K562 (cell line): ENCODE measurements around the gene LCNL1. TPM values are rescaled to one million over a fixed set of nuclear protein-coding genes. Genes with fewer than 3 reads are reported as not detected.

ENCODE experiments used
- ATAC-seq: fragments of 200-7000 bp; cut with Tn5 transposase; 3 replicates; pipeline ENCODE4 v1.9.1; 2020; ENCODE audit warnings: moderate library complexity
- BruUV-seq: library from RNA; stranded (reverse); fragments of 400-500 nt; replicated peaks from 2 replicates; lab custom pipeline; 2021; lab: Mats Ljungman, UMichigan
- CTCF ChIA-PET: fragments of 300-600 bp; formaldehyde crosslinking; extraction: SDS; loops from one replicate; lab custom pipeline; 2021; ENCODE audit warnings: low intra/inter-chr PET ratio; lab: Yijun Ruan, JAX
- POLR2A ChIA-PET: fragments of 300-600, 350-650 bp; sonication (Branson Sonifier 250); formaldehyde crosslinking; extraction: SDS; loops from one replicate; lab custom pipeline; 2021; ENCODE audit warnings: antibody characterized with exemption, inconsistent platforms; lab: Yijun Ruan, JAX
- DNase-seq, 4 experiments: peaks; one replicate each; pipeline versions ENCODE4 v3.0.0 to v3.0.0-alpha.2; 2011 to 2018; ENCODE audit warnings: low spot score in 3 of 4, mixed read lengths in 3 of 4; ENCODE audit errors: extremely low read depth in 1 of 4
- FAIRE-seq: peaks from 2 replicates; lab custom pipeline; 2011; peaks lifted over from hg19 to GRCh38; lab: Jason Lieb, UNC
- H2AFZ ChIP-seq: 2 replicates; pipeline ENCODE4 v1.6.0; 2011; ENCODE audit warnings: low read depth, low read length, control low read depth, inconsistent platforms
- H3K27ac ChIP-seq: fragments of 200-600 bp; 3 replicates; pipeline ENCODE4 v1.8.0; 2011; ENCODE audit warnings: low read depth, mild to moderate bottlenecking, control low read depth, inconsistent platforms, low read length, moderate library complexity, mixed read lengths; ENCODE audit errors: extremely low read depth
- H3K27me3 ChIP-seq, 2 experiments: fragments of 300-600 bp in 1 of 2; 2 replicates in 1 of 2; 3 replicates in 1 of 2; pipeline versions ENCODE4 v1.6.0 to v1.8.0; 2011; ENCODE audit warnings: inconsistent platforms in 2 of 2, low read length in 2 of 2, mild to moderate bottlenecking in 1 of 2, mixed read lengths in 1 of 2, moderate library complexity in 1 of 2; ENCODE audit not compliant: control insufficient read depth in 2 of 2, insufficient read depth in 2 of 2
- H3K36me3 ChIP-seq: fragments of 300-600 bp; 3 replicates; pipeline ENCODE4 v1.8.0; 2011; ENCODE audit warnings: mild to moderate bottlenecking, low read length, inconsistent platforms; ENCODE audit not compliant: control insufficient read depth, insufficient read depth
- H3K4me1 ChIP-seq, 2 experiments: fragments of 200-600 bp in 1 of 2; replicated peaks in 1 of 2; 2 replicates in 1 of 2; 3 replicates in 1 of 2; pipeline versions ENCODE4 v1.5.1 to v1.8.0; 2011; ENCODE audit warnings: inconsistent platforms in 2 of 2, low read length in 2 of 2, mild to moderate bottlenecking in 1 of 2, mixed read lengths in 1 of 2, moderate library complexity in 1 of 2; ENCODE audit not compliant: control insufficient read depth in 2 of 2, insufficient read depth in 2 of 2
- H3K4me2 ChIP-seq: 2 replicates; pipeline ENCODE4 v1.6.1; 2011; ENCODE audit warnings: low read length, control low read depth, inconsistent platforms, mixed read lengths; ENCODE audit not compliant: insufficient read depth
- H3K4me3 ChIP-seq: fragments of 200-600 bp; sonication (generic), shearing (Covaris generic); 2 replicates; pipeline ENCODE4 v1.5.1; 2016; ENCODE audit warnings: control low read depth, inconsistent platforms
- H3K79me2 ChIP-seq: fragments of 200-600 bp; 3 replicates; pipeline ENCODE4 v1.8.0; 2011; ENCODE audit warnings: low read length, inconsistent platforms; ENCODE audit not compliant: control insufficient read depth, insufficient read depth
- H3K9ac ChIP-seq, 2 experiments: 2 replicates each; pipeline versions ENCODE4 v1.6.0 to v1.6.1; 2011; ENCODE audit warnings: low read depth in 2 of 2, low read length in 2 of 2, control low read depth in 1 of 2, inconsistent platforms in 1 of 2, mild to moderate bottlenecking in 1 of 2, mixed read lengths in 1 of 2; ENCODE audit not compliant: insufficient read depth in 1 of 2
- H3K9me1 ChIP-seq: one replicate; pipeline ENCODE4 v1.6.0; 2011; ENCODE audit warnings: inconsistent platforms, mild to moderate bottlenecking, low read length, moderate library complexity; ENCODE audit not compliant: control insufficient read depth, insufficient read depth
- H3K9me3 ChIP-seq: replicated peaks from 2 replicates; pipeline ENCODE4 v1.5.1; 2011; ENCODE audit warnings: low read depth, low read length, inconsistent platforms; ENCODE audit not compliant: control insufficient read depth, insufficient read depth
- H4K20me1 ChIP-seq: replicated peaks from 2 replicates; pipeline ENCODE4 v1.6.1; 2011; ENCODE audit warnings: low read length, inconsistent platforms, mixed read lengths; ENCODE audit not compliant: control insufficient read depth, insufficient read depth
- ATF1 ChIP-seq, 2 experiments: fragments of 450-650 bp in 1 of 2; IDR thresholded peaks; 2 replicates each; pipeline ENCODE4 v1.6.1; 2016; ENCODE audit warnings: missing compliant biosample characterization in 1 of 2, missing genetic modification characterization in 1 of 2
- ESRRB ChIP-seq: fragments of 250-450 bp; sonication (Bioruptor Pico); IDR thresholded peaks from 2 replicates; pipeline ENCODE4 v1.5.0; 2020; ENCODE audit warnings: mild to moderate bottlenecking, moderate library complexity, borderline replicate concordance
- GABPA ChIP-seq: fragments of 200-800 bp; sonication (Bioruptor generic); conservative IDR thresholded peaks from 2 replicates; pipeline ENCODE4 v1.6.1; 2016; ENCODE audit warnings: low read depth, missing genetic modification characterization, missing compliant biosample characterization
- ID3 ChIP-seq, 2 experiments: fragments of 250-450 bp in 1 of 2; fragments of 450-650 bp in 1 of 2; sonication (Bioruptor Pico) in 1 of 2; IDR thresholded peaks; 2 replicates each; pipeline versions ENCODE4 v1.6.1 to v1.8.0; 2016 to 2021; ENCODE audit warnings: mild to moderate bottlenecking in 2 of 2, moderate library complexity in 2 of 2, missing compliant biosample characterization in 1 of 2, missing genetic modification characterization in 1 of 2
- KDM1A ChIP-seq, 2 experiments: fragments of 450-650 bp; IDR thresholded peaks; 2 replicates each; pipeline ENCODE4 v1.6.1; 2016; ENCODE audit warnings: mild to moderate bottlenecking in 2 of 2
- PURB ChIP-seq: sonication (generic); formaldehyde crosslinking; IDR thresholded peaks from 2 replicates; pipeline ENCODE4 v1.9.0; 2021; ENCODE audit warnings: low read depth, mild to moderate bottlenecking, missing genetic modification reagents
- SREBF1 ChIP-seq: fragments of 150-350 bp; IDR thresholded peaks from 2 replicates; pipeline ENCODE4 v1.6.1; 2014; ENCODE audit warnings: antibody characterized with exemption, low read depth, low read length, borderline replicate concordance
- ZNF146 ChIP-seq: IDR thresholded peaks from one replicate; pipeline ENCODE4 v1.6.1; 2018; ENCODE audit warnings: missing compliant biosample characterization; ENCODE audit not compliant: unreplicated experiment
- ZNF395 ChIP-seq: fragments of 200-800 bp; sonication (Bioruptor generic); IDR thresholded peaks from 2 replicates; pipeline ENCODE4 v1.6.1; 2017; ENCODE audit warnings: missing genetic modification characterization, missing compliant biosample characterization
- ZNF586 ChIP-seq: fragments of 450-650 bp; formaldehyde crosslinking; conservative IDR thresholded peaks from 2 replicates; pipeline ENCODE4 v1.4.0; 2020; ENCODE audit warnings: mild to moderate bottlenecking, moderate library complexity
- WGBS: fragments of 100-300 bp; shearing (Covaris generic); methylation state at CpG from one replicate; pipeline ENCODE4 v1.1.6; 2016; ENCODE audit warnings: low coverage, mixed read lengths; ENCODE audit not compliant: insufficient coverage; ENCODE audit errors: missing lambda C conversion rate; 5-methylcytosine and 5-hydroxymethylcytosine counted together
- in situ Hi-C: fragments of 300-500 bp; cut with MboI; formaldehyde crosslinking; loops from 4 replicates; pipeline ENCODE4 v1.15.0; 2018; ENCODE audit warnings: inconsistent platforms, mixed read lengths
- intact Hi-C: fragments of 100-400 bp; cut with micrococcal nuclease; formaldehyde crosslinking; loops from 2 replicates; pipeline ENCODE4 v1.14.2; 2022
- polyA plus RNA-seq, 8 experiments: library from polyadenylated mRNA; depleted of rRNA in 4 of 8; stranded (reverse) in 5 of 8; unstranded in 3 of 8; fragments of >200 nt; fragmentation: Nextera tagmentation in 2 of 8; fragmentation: Illumina TruSeq in 1 of 8; extraction: Ambion mirVana in 2 of 8; extraction: Trizol in 1 of 8; gene quantifications; 2 replicates each; pipeline versions ENCODE4 v1.2.1 to v1.2.3, GENCODE V29; 2011 to 2014; ENCODE audit warnings: inconsistent platforms in 1 of 8, missing spikeins in 1 of 8
- total RNA-seq, 7 experiments: library from RNA; depleted of rRNA in 6 of 7; stranded (reverse); fragments of >200 nt in 6 of 7; fragmentation: Illumina TruSeq in 2 of 7; extraction: Trizol in 2 of 7; gene quantifications; 2 replicates each; pipeline versions ENCODE4 v1.2.1 to v1.2.3, GENCODE V29; 2011 to 2021; ENCODE audit warnings: low replicate concordance in 1 of 7
- TF ChIP-seq, protein P1 (sequence below): fragments of 250-450 bp; sonication (Bioruptor Pico); IDR thresholded peaks from 2 replicates; pipeline ENCODE4 v1.8.0; 2022; ENCODE audit warnings: moderate library complexity, mild to moderate bottlenecking, inconsistent platforms
- TF ChIP-seq, protein P2 (sequence below): fragments of 450-650 bp; formaldehyde crosslinking; IDR thresholded peaks from 2 replicates; pipeline ENCODE4 v1.4.0; 2020; ENCODE audit warnings: mild to moderate bottlenecking, moderate library complexity

Gene LCNL1
- total and polyA plus RNA-seq, 9 of the 15 experiments (the other 6 are each of a cell fraction or from before 2014, with no cell fraction given): 0.04 to 0.16 (median 0.04) TPM; not detected in 4

DNA sequence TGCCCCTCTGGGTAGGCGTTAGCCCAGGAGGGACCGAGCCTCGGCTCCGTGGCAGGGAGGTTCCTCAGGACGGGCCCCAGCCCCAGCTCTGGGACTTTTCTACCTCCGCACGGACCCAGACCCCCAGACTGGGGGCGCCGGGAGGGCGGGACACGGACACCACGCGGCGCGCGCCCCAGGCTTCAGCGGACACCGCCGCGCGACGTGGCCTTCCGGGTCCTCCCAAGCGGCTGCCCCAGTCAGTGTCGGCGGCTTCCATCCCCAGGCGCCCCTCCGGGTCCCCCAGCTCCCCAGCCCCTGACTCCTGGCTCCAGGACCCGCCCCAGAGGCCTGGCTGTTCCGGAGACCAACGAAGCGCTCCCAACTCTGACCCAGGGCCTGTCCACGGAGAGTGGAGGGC lies 3.1 kb downstream of the LCNL1 start:
- DNase-seq (no peak), ATAC-seq (no peak), FAIRE-seq (no peak)
- peaks cover 0 to 50% of the 10 kb centered on the region in 2 experiments; a peak in 4 of 5 replicates for H3K4me1 ChIP-seq
- H2AFZ ChIP-seq: no peak overlapping the region
- WGBS: 73% methylated on average over 11 of the region's 33 CpGs
- no TSS peak for BruUV-seq
- H3K36me3 ChIP-seq: no peaks in the 10 kb centered on the region
- H3K27me3 ChIP-seq: no peaks in the 10 kb centered on the region
- POLR2A ChIA-PET: no interaction called here
- peaks cover 1% of the 10 kb centered on the region for H3K9me3 ChIP-seq
- in situ Hi-C loops: no loop called here
- CTCF ChIA-PET: no interaction called here
- no peaks in the 10 kb centered on the region for H3K79me2 ChIP-seq
- no peak overlapping the region for H3K9ac ChIP-seq
- no peak overlapping the region for H3K4me3 ChIP-seq
- H3K9me1 ChIP-seq: no peaks in the 10 kb centered on the region
- intact Hi-C loops: no loop called here
- H4K20me1 ChIP-seq: no peaks in the 10 kb centered on the region
- H3K27ac ChIP-seq: no peak overlapping the region
- TF ChIP-seq GABPA (tag) (no peak), PURB (no peak), ZNF146 (CRISPR knock-in tag) (no peak), KDM1A (IDR thresholded peaks at IDR 0.05) (no peak), ZNF395 (CRISPR knock-in tag) (no peak), ATF1 (CRISPR knock-in tag; IDR thresholded peaks at IDR 0.05) (no peak), ATF1 (tag; IDR thresholded peaks at IDR 0.05) (no peak), ID3 (CRISPR knock-in tag; IDR thresholded peaks at IDR 0.05) (no peak), ID3 (tag; IDR thresholded peaks at IDR 0.05) (no peak), ZNF586 (CRISPR knock-in tag) (no peak), SREBF1 (no peak), ESRRB (CRISPR knock-in tag) (no peak)
- TF ChIP-seq, protein P1, sequence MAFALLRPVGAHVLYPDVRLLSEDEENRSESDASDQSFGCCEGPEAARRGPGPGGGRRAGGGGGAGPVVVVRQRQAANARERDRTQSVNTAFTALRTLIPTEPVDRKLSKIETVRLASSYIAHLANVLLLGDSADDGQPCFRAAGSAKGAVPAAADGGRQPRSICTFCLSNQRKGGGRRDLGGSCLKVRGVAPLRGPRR (CRISPR knock-in tag): no peak
- TF ChIP-seq, protein P2, sequence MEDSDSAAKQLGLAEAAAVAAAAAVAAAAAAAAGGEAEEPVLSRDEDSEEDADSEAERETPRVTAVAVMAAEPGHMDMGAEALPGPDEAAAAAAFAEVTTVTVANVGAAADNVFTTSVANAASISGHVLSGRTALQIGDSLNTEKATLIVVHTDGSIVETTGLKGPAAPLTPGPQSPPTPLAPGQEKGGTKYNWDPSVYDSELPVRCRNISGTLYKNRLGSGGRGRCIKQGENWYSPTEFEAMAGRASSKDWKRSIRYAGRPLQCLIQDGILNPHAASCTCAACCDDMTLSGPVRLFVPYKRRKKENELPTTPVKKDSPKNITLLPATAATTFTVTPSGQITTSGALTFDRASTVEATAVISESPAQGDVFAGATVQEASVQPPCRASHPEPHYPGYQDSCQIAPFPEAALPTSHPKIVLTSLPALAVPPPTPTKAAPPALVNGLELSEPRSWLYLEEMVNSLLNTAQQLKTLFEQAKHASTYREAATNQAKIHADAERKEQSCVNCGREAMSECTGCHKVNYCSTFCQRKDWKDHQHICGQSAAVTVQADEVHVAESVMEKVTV (CRISPR knock-in tag): no peak
- H3K4me2 ChIP-seq: no peak overlapping the region
